Smooth muscle cell of the brain vasculature (primary cell): ENCODE results near the gene ADRA1B.

Experiments
- DNase-seq: peaks from one replicate; pipeline ENCODE4 v3.0.0-alpha.2; 2012; ENCODE audit warnings: low read depth, low spot score

ADRA1B gene

DNA sequence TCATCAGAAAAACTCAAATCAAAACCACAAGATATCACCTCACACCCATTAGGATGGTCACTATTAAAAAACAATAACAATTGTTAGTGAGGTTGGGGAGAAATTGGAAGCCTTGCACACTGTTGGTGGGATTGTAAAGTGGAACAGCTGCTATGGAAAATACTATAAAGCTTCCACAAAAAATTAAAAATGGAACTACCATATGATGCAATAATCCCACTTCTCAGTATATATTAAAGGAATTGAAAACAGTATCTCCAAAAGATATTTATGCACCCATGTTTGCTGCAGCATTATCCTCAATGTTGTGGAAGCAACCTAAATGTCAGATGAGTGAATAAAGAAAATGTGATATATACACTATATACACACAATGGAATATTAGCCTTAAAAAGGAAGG is 14.5 kb upstream of the ADRA1B start:
- no peak for DNase-seq

DNA sequence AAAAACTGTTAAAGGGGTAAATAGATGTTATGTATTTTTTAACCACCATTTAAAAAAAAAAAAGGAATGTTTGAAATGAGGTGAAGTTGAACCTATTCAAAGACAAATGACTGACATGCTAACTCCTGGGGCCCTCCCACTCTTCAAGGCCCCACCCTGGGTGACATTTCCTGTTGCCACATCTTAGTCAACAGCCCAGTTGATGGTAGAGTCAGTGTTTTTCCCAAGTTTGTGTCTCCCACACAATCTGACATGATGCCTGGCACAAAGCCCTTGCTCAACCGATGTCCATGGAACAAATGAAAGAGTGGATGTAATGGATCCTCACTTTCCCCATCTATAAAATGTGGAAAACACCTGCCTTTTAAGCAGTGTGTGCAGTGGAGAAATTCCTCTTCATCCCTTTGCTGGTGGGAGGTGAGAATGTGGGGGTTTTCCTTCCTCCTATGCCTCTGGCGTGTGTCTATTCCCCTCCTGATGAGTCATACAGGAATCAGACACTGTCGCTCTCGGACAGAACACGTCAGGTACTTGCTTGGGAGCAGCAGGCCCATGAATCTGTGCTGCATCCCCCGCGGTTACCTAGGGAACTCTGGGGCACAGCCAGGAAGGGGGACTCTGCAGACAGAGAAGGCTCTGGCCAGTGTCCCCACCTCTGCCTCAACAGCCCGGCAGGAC is 13.7 kb upstream of the ADRA1B start:
- no peak for DNase-seq

DNA sequence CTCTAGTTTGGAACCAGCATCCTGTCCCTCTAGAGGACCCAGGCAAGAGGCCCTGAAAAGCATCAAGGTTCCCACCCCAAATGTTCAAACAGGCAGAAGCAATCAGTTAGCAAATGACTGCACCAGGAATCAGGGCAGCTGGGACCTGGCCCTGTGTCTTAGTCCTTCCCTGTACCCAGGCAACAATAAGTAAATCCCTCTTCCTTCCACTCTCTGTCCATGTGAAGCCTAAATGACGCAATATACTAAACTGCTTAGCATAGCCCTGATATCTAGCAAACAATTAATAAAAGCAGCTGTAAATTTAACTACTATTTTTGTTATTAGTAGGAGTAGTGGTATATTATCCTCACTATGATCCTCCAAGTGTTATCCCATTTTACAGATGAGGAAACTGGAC is 13.2 kb upstream of the ADRA1B start:
- no peak for DNase-seq

DNA sequence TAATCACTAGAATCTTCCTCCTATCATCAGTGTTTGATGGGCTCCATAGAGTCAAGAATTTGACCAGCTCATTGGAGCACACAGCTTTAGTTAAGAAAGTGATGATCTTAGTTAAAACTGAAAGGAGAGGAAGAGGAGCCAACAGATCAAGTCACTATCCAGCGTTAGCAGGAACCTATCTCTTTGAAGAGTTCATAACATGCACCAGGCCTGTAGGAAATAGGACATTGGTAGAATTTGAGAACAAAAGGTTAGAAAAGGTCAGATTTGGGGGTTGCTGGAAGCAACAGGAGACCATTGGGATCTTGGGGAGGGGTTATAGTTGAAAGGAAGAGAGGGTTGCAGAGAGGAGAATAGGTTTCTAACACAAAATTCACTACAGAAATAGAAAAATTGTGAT is 11.4 kb upstream of the ADRA1B start:
- no peak for DNase-seq

DNA sequence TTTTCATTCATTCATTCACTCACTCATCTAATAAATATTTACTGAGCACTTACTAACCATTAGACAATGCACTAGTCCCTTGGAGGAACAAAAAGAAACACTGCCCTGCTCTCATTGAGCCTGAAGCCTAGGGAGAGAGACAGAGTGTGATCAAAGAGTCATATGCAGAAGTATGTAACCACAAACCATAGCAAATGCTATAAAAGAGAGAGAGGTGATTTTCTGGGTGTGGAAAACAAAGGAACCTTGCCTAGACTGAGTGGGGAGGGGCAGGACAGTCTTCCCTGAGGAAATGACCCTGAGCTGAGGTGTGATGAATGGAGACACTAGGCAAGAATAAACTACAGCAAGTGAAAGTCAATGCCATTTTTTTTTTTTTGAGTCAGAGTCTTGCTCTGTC is 10.8 kb upstream of the ADRA1B start:
- DNase-seq, result no peak

DNA sequence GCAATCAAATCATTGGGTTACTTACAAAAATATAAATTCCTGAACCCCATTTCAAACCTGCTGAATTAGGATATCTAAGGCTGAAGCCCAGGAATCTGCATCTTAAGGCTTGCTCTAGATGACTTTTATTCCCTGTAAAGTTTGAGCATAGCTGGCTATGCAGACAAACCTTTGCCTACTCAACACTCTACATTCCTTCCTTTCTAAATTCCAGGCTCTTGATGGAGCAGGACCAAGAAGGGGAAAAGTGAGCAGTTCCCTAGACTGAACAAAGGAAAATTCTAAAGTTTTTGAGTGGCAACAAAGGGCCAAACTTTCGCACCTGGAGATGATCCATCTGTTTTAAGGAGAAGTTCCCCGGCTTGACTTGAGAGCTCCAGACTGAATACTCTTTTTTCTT is 9.8 kb upstream of the ADRA1B start:
- no peak for DNase-seq

DNA sequence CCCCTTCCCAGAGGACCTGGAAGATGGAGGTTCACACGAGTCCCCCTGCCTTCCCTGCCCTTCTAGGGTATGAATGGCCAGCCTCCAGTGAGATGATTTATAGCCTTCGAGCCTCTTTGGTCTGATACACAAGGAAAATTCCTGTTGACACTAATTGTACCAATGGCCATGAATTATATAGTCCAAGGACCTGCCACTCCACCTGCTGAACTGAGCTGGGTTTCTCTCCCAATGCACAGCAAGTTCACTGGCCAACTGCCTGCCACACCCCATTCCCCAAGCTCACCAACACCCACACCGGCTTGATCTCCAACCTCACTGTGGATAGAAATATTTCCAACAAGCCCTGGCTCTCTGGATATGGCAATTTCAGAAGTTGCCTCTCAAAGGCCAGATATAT is 9.3 kb upstream of the ADRA1B start:
- no peak for DNase-seq

DNA sequence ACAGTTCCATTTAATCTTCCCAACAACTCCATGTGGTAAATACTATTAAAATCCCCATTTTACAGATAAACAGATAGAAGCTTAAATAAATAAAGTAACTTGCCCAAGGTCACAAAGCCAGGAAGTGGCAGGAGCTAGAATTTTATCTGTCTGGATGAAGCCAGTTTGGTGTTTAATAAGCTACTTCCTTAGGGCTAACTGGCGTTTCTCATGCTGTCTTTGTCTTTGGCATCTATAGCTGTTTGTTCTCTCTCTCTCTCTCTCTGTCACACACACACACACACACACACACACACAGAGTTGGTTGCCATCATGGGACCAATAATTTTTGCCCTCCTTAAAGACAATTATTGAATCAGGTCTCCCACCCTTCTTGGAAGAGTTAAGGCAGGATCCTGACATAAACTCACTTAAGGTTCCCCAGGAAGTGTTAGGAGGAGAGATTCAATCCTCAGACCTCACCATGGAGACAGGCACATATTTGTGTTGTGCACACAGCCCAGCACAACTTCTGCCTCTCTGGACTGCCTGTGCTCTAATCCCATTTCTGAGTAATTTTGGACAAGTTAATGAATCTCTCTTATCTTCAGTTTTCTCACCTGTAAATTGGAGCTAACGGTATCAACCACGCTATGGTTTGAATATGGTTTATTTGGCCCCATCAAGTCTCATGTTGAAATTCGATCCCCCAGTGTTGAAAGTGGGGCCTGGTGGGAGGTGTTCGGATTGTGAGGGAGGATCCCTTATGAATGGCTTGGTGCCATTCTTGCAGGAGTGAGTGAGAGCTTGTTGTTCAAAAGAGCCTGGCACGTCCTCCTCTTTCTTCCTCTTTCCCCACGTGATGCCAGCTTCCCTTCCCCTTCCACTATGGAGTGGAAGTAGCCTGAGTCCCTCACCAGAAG is 8.3 kb upstream of the ADRA1B start:
- DNase-seq, result no peak

DNA sequence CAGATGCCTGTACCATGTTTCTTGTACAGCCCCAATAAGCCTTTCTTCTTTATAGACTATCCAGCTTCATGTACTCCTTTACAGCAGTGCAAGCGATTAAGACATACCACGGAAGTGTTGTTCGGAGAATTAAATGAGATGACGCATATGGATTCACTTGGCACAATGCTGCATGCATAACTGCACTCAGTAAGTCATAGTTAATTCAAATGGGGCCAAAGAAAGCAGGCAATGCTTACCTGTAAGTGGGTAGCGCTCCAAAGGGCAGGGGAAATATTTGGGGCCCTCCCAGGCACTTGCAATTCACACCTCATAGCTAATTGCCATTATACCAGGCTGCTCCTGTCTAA is 7.7 kb upstream of the ADRA1B start:
- DNase-seq, result no peak

DNA sequence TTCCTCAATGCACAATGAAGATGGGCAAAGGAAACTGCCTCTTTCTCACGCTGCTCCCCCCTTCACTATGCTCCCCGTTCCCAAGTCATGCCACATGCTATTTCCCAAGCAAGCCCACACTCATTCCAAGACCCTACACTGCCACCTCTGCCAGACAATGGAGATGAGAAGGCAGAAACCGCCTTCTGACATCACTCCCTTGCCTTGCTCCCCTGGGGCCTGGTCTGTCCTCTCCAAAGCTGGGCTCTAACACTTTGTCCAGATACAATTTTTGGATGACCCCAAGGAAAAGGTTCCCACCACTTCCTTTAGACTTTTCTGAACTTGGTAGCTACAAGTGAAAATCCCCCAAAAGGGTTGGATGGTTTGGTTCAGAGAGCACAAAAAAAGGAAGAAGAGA is 7.2 kb upstream of the ADRA1B start:
- DNase-seq, result no peak

DNA sequence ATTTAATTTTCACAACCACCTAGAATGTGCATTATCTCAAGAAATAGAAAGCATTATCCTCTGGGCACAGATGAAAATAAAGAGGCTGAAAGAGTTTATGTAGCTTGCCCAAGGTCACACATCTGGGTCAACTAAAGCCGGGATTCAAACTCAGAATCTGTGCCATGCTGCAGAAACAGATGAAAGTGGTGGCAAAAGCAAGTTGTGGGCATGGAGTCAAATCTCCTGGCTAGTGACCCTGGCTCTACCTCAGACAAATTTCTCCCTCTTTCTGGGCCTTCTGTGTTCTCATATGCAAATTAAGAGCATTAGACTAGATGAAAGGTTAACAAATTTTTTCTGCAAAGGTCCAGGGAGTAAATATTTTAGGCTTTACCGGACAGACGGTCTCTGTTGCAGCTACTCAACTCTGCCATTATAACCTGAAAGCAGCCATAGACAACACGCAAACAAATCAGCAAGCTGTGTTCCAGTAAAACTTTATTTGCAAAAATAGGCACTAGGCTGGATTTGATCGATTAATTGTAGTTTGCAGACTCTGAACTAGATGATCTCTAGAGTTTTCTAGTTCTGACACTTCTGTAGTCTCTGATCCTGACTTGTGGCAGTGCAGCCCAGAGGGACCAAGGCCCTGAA is 6.0 kb upstream of the ADRA1B start:
- no peak for DNase-seq

DNA sequence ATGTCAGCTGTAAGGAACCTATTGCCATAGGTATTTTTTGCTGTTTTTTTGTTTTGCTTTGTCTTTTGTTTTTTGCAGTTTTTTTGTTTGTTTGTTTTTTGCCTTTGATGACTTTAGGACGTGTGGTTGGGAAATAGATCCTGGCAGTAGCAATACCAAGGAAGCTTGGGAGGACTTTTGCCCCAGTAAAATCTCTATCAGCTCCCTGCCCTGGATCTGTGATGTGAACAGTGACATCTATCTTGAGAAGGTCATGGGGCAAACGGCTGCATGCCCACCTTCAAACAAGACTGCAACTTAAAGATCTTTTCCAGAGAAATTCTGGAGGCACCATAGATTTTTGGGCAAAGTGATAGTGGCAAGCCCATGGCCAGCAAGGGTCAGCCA is 5.4 kb upstream of the ADRA1B start:
- DNase-seq, result no peak

DNA sequence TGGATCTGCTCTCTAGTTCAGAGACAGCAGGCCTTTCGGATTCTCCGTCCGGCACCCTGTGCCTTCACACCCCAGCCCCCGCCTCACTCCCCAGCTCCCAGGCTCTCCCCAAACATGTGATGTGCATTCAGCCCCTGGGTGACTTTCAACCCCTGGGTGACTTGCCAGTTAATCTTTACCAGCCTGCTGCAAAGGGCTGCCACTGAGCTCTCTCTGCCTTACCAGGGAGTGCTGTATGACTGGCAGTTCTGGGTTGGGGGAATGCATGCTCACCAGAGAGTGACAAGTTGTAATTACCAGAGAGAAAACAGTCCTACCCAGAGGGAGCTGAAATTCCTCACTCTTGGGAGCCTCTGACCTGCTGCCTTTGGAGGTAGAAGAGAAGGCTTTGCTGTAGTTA is 4.9 kb upstream of the ADRA1B start:
- DNase-seq, result no peak

DNA sequence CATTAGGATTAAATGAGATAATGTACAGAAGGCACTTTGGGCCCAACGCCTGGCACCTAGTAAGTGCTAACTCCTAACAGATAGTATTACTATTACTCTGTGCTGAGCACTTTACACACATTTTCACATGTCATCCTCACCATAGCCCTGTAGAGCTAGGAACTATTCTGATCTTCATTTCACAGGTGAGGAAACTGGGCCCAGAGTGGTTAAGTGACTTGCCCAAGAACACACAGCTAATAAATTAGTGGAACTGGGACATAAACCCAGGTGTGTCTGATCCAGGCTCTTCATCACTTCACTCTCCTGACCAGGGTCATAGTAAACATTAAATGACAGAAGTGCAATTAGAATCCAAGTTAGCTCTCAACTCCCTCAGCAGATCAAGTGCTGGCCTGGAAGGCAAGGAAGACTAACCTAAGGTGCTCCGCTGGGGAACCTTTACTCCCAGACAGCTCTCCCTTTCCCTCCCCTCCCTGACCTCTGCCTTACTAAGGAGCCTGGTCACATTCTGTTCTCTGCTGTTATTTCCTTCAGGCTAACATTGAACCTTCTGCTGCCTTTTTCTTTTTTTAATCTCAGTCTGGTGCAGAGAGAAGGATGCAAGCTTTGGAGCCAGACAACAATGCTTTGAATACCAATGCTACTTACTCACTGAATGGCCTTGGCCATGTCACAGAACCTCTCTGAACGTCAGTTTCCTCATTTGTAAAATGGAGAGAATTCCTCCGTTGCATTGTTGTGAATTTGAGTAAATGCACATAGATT is 4.1 kb upstream of the ADRA1B start:
- DNase-seq, result no peak

DNA sequence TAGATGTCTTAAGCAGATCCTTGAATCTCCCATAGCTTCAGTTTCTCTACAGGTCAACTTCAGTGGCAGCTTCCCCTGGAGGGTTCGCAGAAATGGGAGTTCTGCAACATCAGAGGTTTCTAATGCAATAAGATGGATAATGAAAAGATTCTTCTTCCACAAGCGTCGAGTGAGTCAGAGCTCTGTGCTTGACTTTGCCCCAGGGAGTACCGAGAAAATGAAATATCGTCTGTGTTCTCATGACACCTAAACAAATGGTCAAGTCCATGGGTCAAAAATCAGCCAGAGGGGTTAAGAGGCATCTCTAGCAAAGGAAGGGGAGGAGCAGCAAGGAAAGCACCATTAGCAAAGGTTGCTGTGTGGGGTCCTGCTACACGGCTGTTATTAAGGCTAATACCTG is 3.2 kb upstream of the ADRA1B start:
- DNase-seq, result peak; percentile 60

DNA sequence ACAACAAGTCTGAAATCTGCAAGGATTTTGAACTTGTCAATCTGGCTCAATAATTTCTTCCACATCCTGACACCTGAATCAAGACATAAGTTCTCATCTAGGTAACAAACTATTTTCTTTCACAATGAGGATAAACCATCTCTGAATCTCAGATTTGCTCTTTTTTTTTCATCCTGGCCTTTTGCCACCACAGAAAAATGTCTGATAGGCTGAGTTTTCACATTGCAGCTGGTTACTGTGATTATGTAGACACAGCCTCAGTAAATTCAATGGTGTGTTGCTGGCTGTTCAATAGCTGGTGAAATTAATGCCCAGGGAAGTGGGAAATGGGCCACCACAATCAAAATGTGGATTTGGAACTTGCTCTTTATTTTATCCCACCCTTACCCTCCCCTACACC is 2.8 kb upstream of the ADRA1B start:
- no peak for DNase-seq

DNA sequence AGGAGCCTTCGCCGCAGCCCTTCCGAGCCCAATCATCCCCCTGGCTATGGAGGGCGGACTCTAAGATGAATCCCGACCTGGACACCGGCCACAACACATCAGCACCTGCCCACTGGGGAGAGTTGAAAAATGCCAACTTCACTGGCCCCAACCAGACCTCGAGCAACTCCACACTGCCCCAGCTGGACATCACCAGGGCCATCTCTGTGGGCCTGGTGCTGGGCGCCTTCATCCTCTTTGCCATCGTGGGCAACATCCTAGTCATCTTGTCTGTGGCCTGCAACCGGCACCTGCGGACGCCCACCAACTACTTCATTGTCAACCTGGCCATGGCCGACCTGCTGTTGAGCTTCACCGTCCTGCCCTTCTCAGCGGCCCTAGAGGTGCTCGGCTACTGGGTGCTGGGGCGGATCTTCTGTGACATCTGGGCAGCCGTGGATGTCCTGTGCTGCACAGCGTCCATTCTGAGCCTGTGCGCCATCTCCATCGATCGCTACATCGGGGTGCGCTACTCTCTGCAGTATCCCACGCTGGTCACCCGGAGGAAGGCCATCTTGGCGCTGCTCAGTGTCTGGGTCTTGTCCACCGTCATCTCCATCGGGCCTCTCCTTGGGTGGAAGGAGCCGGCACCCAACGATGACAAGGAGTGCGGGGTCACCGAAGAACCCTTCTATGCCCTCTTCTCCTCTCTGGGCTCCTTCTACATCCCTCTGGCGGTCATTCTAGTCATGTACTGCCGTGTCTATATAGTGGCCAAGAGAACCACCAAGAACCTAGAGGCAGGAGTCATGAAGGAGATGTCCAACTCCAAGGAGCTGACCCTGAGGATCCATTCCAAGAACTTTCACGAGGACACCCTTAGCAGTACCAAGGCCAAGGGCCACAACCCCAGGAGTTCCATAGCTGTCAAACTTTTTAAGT is 819 bp downstream of the ADRA1B start:
- no peak for DNase-seq

DNA sequence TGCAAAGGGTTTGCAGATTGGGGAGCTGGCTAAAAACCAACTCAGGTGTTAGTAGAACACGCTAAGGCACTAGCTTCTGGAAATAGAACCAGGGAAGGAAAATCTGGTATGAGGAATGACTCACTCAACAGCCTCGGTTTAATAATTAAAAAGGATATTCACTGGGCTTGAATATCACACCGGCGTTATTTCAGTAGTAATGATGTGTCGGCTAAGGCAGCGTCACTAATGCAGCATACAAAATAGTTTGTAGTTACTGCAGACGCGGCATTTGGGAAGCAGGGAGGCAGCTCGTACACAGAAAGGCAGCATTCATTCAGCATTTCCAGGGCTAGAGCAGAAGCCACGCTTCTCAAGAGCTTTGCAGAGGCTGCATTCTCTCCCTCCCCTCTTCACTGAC is 1.7 kb downstream of the ADRA1B start:
- no peak for DNase-seq

DNA sequence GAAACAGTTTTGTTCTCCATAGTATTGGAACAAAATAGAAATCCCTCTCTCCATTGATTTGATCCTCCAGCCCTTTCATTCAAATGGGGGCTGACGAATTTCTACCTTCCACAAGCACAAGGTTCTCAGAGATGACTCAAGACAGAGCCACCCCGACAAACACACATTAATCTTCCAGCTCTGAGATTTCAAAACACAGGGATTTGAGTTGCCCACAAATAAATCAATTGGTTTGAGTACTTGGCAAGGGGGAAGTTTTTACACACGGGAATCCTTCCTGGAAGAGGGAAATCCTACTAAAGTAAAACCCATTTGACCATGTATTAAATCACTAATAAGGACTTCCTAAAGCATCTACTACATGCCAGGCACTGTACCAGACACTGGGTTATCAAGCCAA is 5.4 kb downstream of the ADRA1B start:
- no peak for DNase-seq

DNA sequence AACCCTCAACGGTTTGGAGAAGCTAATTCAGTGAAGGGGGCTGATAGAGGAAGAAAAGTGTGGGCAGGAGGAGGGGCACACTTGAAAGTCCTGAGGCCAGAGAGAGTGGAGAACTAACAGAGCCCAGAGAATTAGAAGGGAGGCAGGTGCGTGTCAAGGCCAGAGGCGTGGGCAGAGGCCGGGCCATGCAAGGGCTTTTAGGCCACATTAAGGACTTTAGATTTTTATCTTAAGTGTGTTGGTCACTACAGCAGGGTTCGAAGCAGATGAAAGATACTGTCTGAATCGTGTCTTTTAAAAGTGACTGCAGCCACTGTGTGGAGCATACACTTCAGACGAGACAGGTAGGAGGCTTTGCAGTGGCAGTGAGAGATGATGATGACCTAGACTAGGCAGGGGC is 6.7 kb downstream of the ADRA1B start:
- no peak for DNase-seq
